DMS 273 treated with DMSO at 0.1 percent for 48 hours (cell line): ENCODE results near the gene ARHGEF4.

Experiments used
- DNase-seq: peaks from one replicate; lab custom pipeline; 2025; lab: John Stamatoyannopoulos, UW

Gene ARHGEF4

GRCh38 chr2:130819608-130820278, 17.0 kb upstream of the ARHGEF4 start:
- DNase-seq, result no peak

GRCh38 chr2:130820279-130820861, 16.3 kb upstream of the ARHGEF4 start:
- DNase-seq, result no peak

- DNase-seq, result no peak
These were observed 14.8 kb upstream of the ARHGEF4 start for GRCh38 chr2:130821867-130822266.

- no peak for DNase-seq
These were observed 13.9 kb upstream of the ARHGEF4 start for GRCh38 chr2:130822766-130823165.

GRCh38 chr2:130823171-130823885, 13.4 kb upstream of the ARHGEF4 start:
- DNase-seq, result no peak

GRCh38 chr2:130823886-130824491, 12.7 kb upstream of the ARHGEF4 start:
- no peak for DNase-seq

- DNase-seq, result no peak
These were observed 12.1 kb upstream of the ARHGEF4 start for GRCh38 chr2:130824492-130825061.

GRCh38 chr2:130825231-130825965, 11.3 kb upstream of the ARHGEF4 start:
- DNase-seq, result no peak

GRCh38 chr2:130825966-130826253, 10.8 kb upstream of the ARHGEF4 start:
- DNase-seq, result no peak

GRCh38 chr2:130826419-130826818, 10.3 kb upstream of the ARHGEF4 start:
- DNase-seq, result no peak

- DNase-seq, result no peak
These were observed 9.8 kb upstream of the ARHGEF4 start for GRCh38 chr2:130826821-130827501.

- no peak for DNase-seq
These were observed 9.0 kb upstream of the ARHGEF4 start for GRCh38 chr2:130827502-130828251.

GRCh38 chr2:130828461-130828860, 8.3 kb upstream of the ARHGEF4 start:
- no peak for DNase-seq

- no peak for DNase-seq
These were observed 7.7 kb upstream of the ARHGEF4 start for GRCh38 chr2:130829015-130829414.

GRCh38 chr2:130830538-130830937, 6.2 kb upstream of the ARHGEF4 start:
- DNase-seq, result no peak

GRCh38 chr2:130831356-130831755, 5.4 kb upstream of the ARHGEF4 start:
- DNase-seq, result no peak

- peak; percentile 32 for DNase-seq
These were observed 4.3 kb upstream of the ARHGEF4 start for GRCh38 chr2:130832296-130832940.

GRCh38 chr2:130834091-130834930, 2.4 kb upstream of the ARHGEF4 start:
- DNase-seq, result no peak
